Tongue (tissue), 2 donors: ENCODE measurements around the gene GLI2. TPM values are rescaled to one million over a fixed set of nuclear protein-coding genes. Genes with fewer than 3 reads are reported as not detected.

Experiments
- DNase-seq: peaks from one replicate; pipeline ENCODE4 v3.0.0-alpha.2; 2015
- total RNA-seq: library from RNA; depleted of rRNA; stranded (reverse); fragments of >200 nt; gene quantifications from one replicate; pipeline ENCODE4 v1.2.3, GENCODE V29; 2014

The GLI2 gene
- total RNA-seq, 1 donor from 2014 or later: 6.9 TPM

- no peak for DNase-seq
Measured at GRCh38 chr2:120770641-120771040, 35.0 kb downstream of the GLI2 start.

GRCh38 chr2:120771111-120771780 lies 35.6 kb downstream of the GLI2 start:
- peak; percentile 58 for DNase-seq

- DNase-seq: no peak
Measured at GRCh38 chr2:120771781-120772208, 36.1 kb downstream of the GLI2 start.

GRCh38 chr2:120772261-120772660 lies 36.6 kb downstream of the GLI2 start:
- DNase-seq: no peak

GRCh38 chr2:120773186-120773800 lies 37.6 kb downstream of the GLI2 start:
- no peak for DNase-seq

GRCh38 chr2:120774557-120775160 lies 39.0 kb downstream of the GLI2 start:
- DNase-seq: no peak

- DNase-seq: no peak
Measured at GRCh38 chr2:120775194-120775593, 39.5 kb downstream of the GLI2 start.

- DNase-seq: no peak
Measured at GRCh38 chr2:120775801-120776589, 40.3 kb downstream of the GLI2 start.

GRCh38 chr2:120776649-120777048 lies 41.0 kb downstream of the GLI2 start:
- DNase-seq: no peak

- DNase-seq: no peak
Measured at GRCh38 chr2:120777170-120777751, 41.6 kb downstream of the GLI2 start.

GRCh38 chr2:120777787-120778186 lies 42.1 kb downstream of the GLI2 start:
- no peak for DNase-seq

- DNase-seq: no peak
Measured at GRCh38 chr2:120778244-120778643, 42.6 kb downstream of the GLI2 start.

GRCh38 chr2:120779781-120780283 lies 44.2 kb downstream of the GLI2 start:
- DNase-seq: peak; percentile 78

GRCh38 chr2:120780402-120780801 lies 44.7 kb downstream of the GLI2 start:
- peak; percentile 90 for DNase-seq

GRCh38 chr2:120783371-120783791 lies 47.7 kb downstream of the GLI2 start:
- peak; percentile 67 for DNase-seq

- no peak for DNase-seq
Measured at GRCh38 chr2:120783969-120784372, 48.3 kb downstream of the GLI2 start.
